HEK293 (cell line): ENCODE data around the gene GCLM.

Experiments used
- HOXD13 ChIP-seq: sonication (generic); formaldehyde crosslinking; IDR thresholded peaks from 2 replicates; pipeline ENCODE4 v1.8.0; 2022; ENCODE audit warnings: missing genetic modification reagents, borderline replicate concordance
- IKZF3 ChIP-seq: fragments of 450-650 bp; IDR thresholded peaks from 2 replicates; pipeline ENCODE4 v1.5.0; 2018; ENCODE audit warnings: missing biosample characterization, mild to moderate bottlenecking, missing genetic modification characterization, moderate library complexity
- KLF8 ChIP-seq: fragments of 450-650 bp; formaldehyde crosslinking; IDR thresholded peaks from 2 replicates; pipeline ENCODE4 v1.5.1; 2016; ENCODE audit warnings: missing biosample characterization, missing genetic modification characterization
- ZBTB48 ChIP-seq: fragments of 450-650 bp; formaldehyde crosslinking; IDR thresholded peaks from 2 replicates; pipeline ENCODE4 v1.5.1; 2016; ENCODE audit warnings: missing biosample characterization, missing genetic modification characterization
- ZFHX2 ChIP-seq: fragments of 450-650 bp; formaldehyde crosslinking; conservative IDR thresholded peaks from 2 replicates; pipeline ENCODE4 v1.5.1; 2016; ENCODE audit warnings: missing biosample characterization, missing genetic modification characterization
- ZNF140 ChIP-seq: fragments of 450-650 bp; formaldehyde crosslinking; IDR thresholded peaks from 2 replicates; pipeline ENCODE4 v1.5.1; 2016; ENCODE audit warnings: missing biosample characterization, missing genetic modification characterization
- ZNF211 ChIP-seq: fragments of 450-650 bp; formaldehyde crosslinking; IDR thresholded peaks from 2 replicates; pipeline ENCODE4 v1.5.1; 2016; ENCODE audit warnings: low read depth, missing biosample characterization, missing genetic modification characterization
- ZNF223 ChIP-seq: fragments of 450-650 bp; formaldehyde crosslinking; IDR thresholded peaks from 2 replicates; pipeline ENCODE4 v1.5.1; 2016; ENCODE audit warnings: missing biosample characterization, missing genetic modification characterization
- ZNF37A ChIP-seq: fragments of 450-650 bp; IDR thresholded peaks from 2 replicates; pipeline ENCODE4 v1.5.1; 2018; ENCODE audit warnings: missing biosample characterization, missing genetic modification characterization
- ZNF398 ChIP-seq: fragments of 450-650 bp; formaldehyde crosslinking; IDR thresholded peaks from 2 replicates; pipeline ENCODE4 v1.5.1; 2017; ENCODE audit warnings: missing biosample characterization, missing genetic modification characterization
- ZNF544 ChIP-seq: fragments of 450-650 bp; formaldehyde crosslinking; IDR thresholded peaks from 2 replicates; pipeline ENCODE4 v1.5.0; 2017; ENCODE audit warnings: missing biosample characterization, missing genetic modification characterization
- ZNF561 ChIP-seq: fragments of 450-650 bp; IDR thresholded peaks from 2 replicates; pipeline ENCODE4 v1.5.1; 2018; ENCODE audit warnings: missing biosample characterization, missing genetic modification characterization, borderline replicate concordance
- ZNF571 ChIP-seq: fragments of 450-650 bp; formaldehyde crosslinking; IDR thresholded peaks from 2 replicates; pipeline ENCODE4 v1.5.0; 2017; ENCODE audit warnings: missing biosample characterization, missing genetic modification characterization
- ZNF692 ChIP-seq: fragments of 450-650 bp; formaldehyde crosslinking; IDR thresholded peaks from 2 replicates; pipeline ENCODE4 v1.5.1; 2016; ENCODE audit warnings: missing biosample characterization, missing genetic modification characterization
- ZNF704 ChIP-seq: fragments of 450-650 bp; formaldehyde crosslinking; IDR thresholded peaks from 2 replicates; pipeline ENCODE4 v1.5.1; 2016; ENCODE audit warnings: missing biosample characterization, missing genetic modification characterization
- ZNF777 ChIP-seq: fragments of 450-650 bp; formaldehyde crosslinking; IDR thresholded peaks from 2 replicates; pipeline ENCODE4 v1.5.1; 2017; ENCODE audit warnings: missing biosample characterization, missing genetic modification characterization, borderline replicate concordance
- ZNF837 ChIP-seq: fragments of 450-650 bp; formaldehyde crosslinking; IDR thresholded peaks from 2 replicates; pipeline ENCODE4 v1.5.1; 2016; ENCODE audit warnings: missing biosample characterization, missing genetic modification characterization
- ZSCAN16 ChIP-seq: fragments of 450-650 bp; formaldehyde crosslinking; IDR thresholded peaks from 2 replicates; pipeline ENCODE4 v1.5.1; 2016; ENCODE audit warnings: missing biosample characterization, missing genetic modification characterization
- ZXDB ChIP-seq: fragments of 450-650 bp; formaldehyde crosslinking; IDR thresholded peaks from 2 replicates; pipeline ENCODE4 v1.5.1; 2016; ENCODE audit warnings: missing biosample characterization, missing genetic modification characterization
- TF ChIP-seq, protein P1 (sequence below): fragments of 450-650 bp; formaldehyde crosslinking; conservative IDR thresholded peaks from 2 replicates; pipeline ENCODE4 v1.5.1; 2016; ENCODE audit warnings: low read depth, missing biosample characterization, missing genetic modification characterization
- TF ChIP-seq, protein P2 (sequence below): fragments of 450-650 bp; formaldehyde crosslinking; IDR thresholded peaks from 2 replicates; pipeline ENCODE4 v1.5.1; 2017; ENCODE audit warnings: missing biosample characterization, missing genetic modification characterization
- TF ChIP-seq, protein P3 (sequence below): fragments of 450-650 bp; formaldehyde crosslinking; IDR thresholded peaks from 2 replicates; pipeline ENCODE4 v1.5.1; 2016; ENCODE audit warnings: missing biosample characterization, missing genetic modification characterization
- TF ChIP-seq, protein P4 (sequence below): fragments of 450-650 bp; formaldehyde crosslinking; IDR thresholded peaks from 2 replicates; pipeline ENCODE4 v1.5.1; 2016; ENCODE audit warnings: missing biosample characterization, missing genetic modification characterization, low read depth

GCLM gene

GRCh38 chr1:93846206-93846991, 62.8 kb downstream of the GCLM start (continued):
- TF ChIP-seq ZNF398 (tag by site-specific recombination) (no peak), ZNF837 (tag by site-specific recombination) (no peak), IKZF3 (no peak), ZNF37A (tag by site-specific recombination) (no peak), ZNF692 (tag by site-specific recombination) (0 out of 2 replicates have a peak, but pooled peaks have one; percentile 19), ZXDB (peak; percentile 99), ZNF211 (tag by site-specific recombination) (no peak), ZNF561 (tag by site-specific recombination) (peak; percentile 54; the same call in 1 of the 2 replicates), ZNF571 (tag by site-specific recombination) (no peak), ZBTB48 (no peak), ZNF223 (no peak), ZNF544 (tag by site-specific recombination) (no peak), HOXD13 (CRISPR knock-in tag) (no peak), ZNF140 (tag by site-specific recombination) (no peak), ZFHX2 (peak; percentile 96), KLF8 (tag by site-specific recombination) (peak; percentile 92), ZSCAN16 (tag by site-specific recombination) (no peak), ZNF704 (tag by site-specific recombination) (no peak), ZNF777 (no peak)
- TF ChIP-seq, protein P1, sequence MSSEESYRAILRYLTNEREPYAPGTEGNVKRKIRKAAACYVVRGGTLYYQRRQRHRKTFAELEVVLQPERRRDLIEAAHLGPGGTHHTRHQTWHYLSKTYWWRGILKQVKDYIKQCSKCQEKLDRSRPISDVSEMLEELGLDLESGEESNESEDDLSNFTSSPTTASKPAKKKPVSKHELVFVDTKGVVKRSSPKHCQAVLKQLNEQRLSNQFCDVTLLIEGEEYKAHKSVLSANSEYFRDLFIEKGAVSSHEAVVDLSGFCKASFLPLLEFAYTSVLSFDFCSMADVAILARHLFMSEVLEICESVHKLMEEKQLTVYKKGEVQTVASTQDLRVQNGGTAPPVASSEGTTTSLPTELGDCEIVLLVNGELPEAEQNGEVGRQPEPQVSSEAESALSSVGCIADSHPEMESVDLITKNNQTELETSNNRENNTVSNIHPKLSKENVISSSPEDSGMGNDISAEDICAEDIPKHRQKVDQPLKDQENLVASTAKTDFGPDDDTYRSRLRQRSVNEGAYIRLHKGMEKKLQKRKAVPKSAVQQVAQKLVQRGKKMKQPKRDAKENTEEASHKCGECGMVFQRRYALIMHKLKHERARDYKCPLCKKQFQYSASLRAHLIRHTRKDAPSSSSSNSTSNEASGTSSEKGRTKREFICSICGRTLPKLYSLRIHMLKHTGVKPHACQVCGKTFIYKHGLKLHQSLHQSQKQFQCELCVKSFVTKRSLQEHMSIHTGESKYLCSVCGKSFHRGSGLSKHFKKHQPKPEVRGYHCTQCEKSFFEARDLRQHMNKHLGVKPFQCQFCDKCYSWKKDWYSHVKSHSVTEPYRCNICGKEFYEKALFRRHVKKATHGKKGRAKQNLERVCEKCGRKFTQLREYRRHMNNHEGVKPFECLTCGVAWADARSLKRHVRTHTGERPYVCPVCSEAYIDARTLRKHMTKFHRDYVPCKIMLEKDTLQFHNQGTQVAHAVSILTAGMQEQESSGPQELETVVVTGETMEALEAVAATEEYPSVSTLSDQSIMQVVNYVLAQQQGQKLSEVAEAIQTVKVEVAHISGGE (tag by site-specific recombination), result peak; percentile 65
- TF ChIP-seq, protein P2, sequence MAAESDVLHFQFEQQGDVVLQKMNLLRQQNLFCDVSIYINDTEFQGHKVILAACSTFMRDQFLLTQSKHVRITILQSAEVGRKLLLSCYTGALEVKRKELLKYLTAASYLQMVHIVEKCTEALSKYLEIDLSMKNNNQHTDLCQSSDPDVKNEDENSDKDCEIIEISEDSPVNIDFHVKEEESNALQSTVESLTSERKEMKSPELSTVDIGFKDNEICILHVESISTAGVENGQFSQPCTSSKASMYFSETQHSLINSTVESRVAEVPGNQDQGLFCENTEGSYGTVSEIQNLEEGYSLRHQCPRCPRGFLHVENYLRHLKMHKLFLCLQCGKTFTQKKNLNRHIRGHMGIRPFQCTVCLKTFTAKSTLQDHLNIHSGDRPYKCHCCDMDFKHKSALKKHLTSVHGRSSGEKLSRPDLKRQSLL (tag by site-specific recombination), result no peak
- TF ChIP-seq, protein P3, sequence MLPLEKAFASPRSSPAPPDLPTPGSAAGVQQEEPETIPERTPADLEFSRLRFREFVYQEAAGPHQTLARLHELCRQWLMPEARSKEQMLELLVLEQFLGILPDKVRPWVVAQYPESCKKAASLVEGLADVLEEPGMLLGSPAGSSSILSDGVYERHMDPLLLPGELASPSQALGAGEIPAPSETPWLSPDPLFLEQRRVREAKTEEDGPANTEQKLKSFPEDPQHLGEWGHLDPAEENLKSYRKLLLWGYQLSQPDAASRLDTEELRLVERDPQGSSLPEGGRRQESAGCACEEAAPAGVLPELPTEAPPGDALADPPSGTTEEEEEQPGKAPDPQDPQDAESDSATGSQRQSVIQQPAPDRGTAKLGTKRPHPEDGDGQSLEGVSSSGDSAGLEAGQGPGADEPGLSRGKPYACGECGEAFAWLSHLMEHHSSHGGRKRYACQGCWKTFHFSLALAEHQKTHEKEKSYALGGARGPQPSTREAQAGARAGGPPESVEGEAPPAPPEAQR (tag by site-specific recombination), result no peak
- TF ChIP-seq, protein P4, sequence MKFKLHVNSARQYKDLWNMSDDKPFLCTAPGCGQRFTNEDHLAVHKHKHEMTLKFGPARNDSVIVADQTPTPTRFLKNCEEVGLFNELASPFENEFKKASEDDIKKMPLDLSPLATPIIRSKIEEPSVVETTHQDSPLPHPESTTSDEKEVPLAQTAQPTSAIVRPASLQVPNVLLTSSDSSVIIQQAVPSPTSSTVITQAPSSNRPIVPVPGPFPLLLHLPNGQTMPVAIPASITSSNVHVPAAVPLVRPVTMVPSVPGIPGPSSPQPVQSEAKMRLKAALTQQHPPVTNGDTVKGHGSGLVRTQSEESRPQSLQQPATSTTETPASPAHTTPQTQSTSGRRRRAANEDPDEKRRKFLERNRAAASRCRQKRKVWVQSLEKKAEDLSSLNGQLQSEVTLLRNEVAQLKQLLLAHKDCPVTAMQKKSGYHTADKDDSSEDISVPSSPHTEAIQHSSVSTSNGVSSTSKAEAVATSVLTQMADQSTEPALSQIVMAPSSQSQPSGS (tag by site-specific recombination), result no peak
